ENCODE data around the gene LILRB3.
"Not testable (repeated sequence)": the region's sequence is repeated elsewhere in the genome, so short reads cannot be mapped to it uniquely, and the experiment has no call there.

Gene LILRB3

GRCh38 chr19:54222474-54223276 is at the start of gene LILRB3:
Gene LILRB3 (minus strand): TSS chr19:54223007. CDS start chr19:54222976, 31 bp downstream.
- DNase-seq, result not testable (repeated sequence)

- DNase-seq, result not testable (repeated sequence)
These were observed 49.4 kb upstream of the LILRB3 start for GRCh38 chr19:54272181-54272580.

- DNase-seq, result not testable (repeated sequence)
These were observed 48.8 kb upstream of the LILRB3 start for GRCh38 chr19:54271587-54271986.

- DNase-seq, result no peak
These were observed 48.3 kb upstream of the LILRB3 start for GRCh38 chr19:54271106-54271505.

- no peak for DNase-seq
These were observed 46.1 kb upstream of the LILRB3 start for GRCh38 chr19:54268936-54269335.

GRCh38 chr19:54266133-54266532 is 43.3 kb upstream of the LILRB3 start:
- DNase-seq, result peak; percentile 5

- DNase-seq, result no peak
These were observed 39.7 kb upstream of the LILRB3 start for GRCh38 chr19:54262470-54262869.

- no peak for DNase-seq
These were observed 39.3 kb upstream of the LILRB3 start for GRCh38 chr19:54262066-54262465.

DNA sequence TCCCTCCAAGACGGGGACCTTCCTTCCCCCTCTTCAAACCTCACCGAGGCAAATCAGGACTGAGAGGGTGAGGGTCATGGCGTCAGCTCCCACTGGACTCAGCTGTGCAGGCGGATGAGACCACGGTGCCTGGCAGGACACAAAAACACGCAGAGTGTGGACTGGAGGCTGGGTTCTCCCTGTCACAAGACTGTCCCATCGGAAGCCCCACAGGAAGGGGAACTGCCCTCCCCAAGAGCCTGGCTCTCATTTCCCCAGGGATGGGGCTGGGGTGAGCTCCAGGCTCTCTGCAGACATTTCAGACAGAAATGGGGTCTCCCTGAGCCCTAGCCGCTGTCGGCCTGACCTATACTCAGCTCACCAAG is 34.3 kb upstream of the LILRB3 start, which contains the start of gene LILRB5:
LILRB5 (minus strand) TSS at position 158 of the 365 bp plus-strand sequence; CDS start at position 78, 80 bp downstream.
- no peak for DNase-seq

DNA sequence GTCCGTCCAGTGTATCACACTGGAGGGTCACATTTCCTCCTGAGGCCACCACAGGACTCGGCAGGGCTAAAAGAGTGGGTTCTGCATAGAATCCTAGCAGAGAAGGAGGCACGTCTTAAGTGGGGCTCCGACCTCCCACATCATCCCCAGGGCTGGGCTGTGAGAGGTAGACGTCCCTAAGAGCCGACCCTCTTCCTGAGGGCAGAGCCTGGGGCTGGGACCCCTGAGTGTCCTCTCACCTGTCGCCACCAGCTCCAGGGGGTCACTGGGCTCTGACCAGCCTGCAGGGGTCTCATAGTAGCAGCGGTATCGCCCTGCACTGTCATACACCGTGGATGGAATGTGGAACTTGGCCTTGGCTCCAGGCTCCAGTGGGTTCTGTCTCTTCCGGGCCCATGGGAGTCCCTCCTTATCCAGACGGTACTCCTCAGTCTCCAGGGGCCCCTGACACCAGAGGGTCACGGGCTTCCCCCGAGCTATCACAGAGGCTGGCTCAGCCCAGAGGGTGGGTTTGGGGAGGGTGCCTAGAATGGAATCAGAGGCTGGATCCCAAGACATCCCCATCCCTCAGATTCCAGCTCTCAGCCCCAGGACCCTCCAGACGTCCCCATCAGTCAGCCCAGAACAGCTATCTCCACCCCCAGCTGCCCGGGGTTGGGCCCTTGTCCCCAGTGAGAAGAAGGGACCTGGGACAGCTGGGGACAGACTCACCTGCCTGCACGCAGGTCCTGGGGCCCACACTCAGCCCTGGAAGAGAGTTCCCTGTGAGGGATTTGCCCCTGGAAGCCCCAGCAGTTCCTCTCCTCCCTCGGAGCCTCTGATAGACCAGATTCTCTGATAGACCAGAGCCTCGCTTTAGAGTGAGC is 33.7 kb upstream of the LILRB3 start:
- DNase-seq, result no peak

DNA sequence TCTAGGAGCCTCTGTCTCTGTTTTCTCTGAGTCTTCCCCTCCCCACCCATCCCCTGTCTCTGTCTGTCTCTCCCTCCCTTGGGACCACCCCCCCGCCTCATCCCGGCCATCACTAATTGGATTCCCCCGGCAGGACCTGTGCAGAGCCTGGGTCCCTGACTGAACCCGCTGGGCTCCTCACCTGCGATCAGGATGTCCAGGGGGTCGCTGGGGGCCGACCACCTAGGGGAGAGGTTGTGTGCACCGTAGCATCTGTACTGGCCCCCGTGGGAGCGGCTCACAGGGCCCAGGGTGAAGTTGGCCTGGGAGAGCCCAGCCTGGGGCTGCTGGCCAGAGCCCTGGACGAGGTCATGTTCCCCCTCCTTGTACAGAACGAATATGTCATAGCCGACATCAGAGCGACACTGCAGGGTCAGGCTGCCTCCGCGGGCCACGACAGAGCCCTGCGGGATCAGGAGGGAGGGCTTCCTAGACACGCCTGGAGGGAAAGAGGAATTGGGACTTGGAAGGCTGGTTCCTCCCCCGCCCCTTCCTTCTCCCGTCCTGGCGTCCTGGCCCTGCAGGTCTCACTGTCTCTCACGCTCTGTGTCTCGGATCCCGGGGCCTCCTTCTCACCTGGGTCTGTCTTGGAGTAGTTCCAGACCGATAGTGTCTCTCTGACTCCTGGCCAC is 32.4 kb upstream of the LILRB3 start:
- DNase-seq, result no peak

DNA sequence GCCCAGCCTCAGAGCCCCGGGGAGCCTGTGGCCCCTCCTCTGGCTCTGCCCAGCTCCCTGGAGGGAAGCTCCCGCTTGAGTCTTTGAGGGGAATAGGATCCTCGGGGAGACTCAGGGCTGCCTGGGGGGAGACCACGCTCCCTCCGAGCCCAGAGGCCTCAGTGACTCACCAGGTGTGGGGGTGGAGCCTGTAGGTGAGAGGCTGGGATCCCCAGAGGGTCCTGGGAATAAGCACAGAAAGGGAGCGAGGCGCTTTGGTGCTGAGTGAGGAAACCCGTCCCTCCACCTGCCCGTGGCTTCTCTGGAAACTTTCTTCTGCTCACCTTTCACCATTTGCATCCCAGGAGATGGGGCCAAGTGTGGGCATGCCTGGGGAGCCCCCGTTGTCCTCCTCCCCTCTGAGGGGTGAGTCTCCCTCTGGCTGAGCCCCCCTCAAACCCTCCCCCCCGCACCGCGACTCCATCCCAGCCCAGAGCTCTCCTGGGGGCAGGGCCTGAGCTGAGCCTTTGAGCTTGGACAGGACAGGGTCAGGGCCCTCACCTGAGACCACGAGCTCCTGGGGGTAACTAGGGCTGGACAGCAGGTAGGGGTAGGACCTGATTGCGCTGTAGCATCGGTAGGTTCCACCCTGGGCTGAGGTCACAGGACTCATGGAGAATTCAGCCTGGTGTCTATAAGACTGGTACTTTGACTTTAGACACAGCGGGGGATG is 31.5 kb upstream of the LILRB3 start:
- DNase-seq, result no peak

DNA sequence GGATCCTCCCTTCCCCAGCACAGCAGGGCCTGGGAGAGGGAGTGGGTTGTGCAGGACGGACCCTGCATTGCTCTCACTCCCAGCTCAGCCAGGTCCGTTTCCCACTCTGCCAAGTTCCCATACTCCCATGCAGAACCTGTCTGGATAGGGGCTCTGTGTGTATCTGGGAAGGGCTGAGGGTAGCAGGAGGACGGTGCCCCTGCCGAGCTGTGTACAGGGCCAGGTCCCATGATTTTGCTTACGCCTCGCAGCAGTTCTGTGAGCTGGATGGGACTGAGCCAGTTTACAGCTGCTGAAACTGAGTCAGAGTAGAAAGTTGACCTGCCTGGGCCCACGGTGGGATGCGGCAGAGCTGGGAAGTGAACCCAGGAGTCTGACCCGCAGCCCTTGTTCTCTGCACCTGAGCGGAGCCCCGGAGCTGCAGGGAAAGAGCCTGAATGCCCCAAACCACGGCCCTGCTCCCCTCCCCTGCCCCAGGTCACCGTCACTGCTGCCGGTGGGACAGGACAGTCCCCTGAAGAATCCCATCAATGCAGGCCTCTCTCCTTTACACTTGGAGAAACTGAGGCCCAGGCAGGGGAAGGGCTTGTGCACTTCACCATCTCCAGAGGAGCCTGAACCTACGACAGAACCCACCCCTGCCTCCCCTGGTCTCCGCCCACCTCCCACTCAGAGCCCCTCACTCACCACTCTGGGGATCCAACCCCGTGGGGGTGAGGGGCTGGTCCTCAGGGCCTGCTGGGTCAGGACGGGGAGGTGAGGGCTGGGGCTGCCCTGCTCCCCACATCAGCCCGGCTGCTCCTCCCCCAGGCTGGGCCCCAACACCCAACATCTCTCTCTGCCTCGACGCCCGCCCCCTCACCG is 30.8 kb upstream of the LILRB3 start:
- no peak for DNase-seq

- no peak for DNase-seq
These were observed 30.0 kb upstream of the LILRB3 start for GRCh38 chr19:54252845-54253244.

GRCh38 chr19:54252243-54252642 is 29.4 kb upstream of the LILRB3 start:
- DNase-seq, result no peak

DNA sequence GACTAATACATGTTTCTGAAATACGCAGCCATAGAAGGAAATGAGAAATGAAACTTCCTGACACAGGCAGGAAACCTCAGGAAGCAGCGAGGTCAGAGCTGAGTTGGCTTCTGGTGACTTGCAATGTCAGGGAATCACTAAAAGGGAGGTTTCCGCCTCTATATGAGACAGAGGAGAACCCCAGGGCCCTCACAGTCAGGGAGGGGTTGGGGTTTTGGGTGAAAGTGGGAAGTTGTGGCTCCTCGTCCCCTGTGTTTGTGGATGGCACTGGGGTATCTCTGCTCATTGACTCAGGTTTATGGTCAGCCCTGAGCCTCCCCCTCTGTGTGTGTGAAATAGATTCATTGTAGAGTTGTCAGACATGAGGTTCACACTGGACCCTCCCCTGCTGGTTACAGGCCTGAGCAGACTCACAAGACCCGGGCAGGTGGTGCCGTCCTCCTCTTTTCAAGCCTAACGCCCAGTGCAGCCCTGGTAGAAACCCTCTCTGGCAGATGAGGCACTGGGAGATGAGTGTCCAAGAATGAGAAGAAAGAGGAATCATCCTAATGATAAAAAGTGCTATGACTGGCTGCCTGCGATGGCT is 25.3 kb upstream of the LILRB3 start:
- DNase-seq, result no peak

DNA sequence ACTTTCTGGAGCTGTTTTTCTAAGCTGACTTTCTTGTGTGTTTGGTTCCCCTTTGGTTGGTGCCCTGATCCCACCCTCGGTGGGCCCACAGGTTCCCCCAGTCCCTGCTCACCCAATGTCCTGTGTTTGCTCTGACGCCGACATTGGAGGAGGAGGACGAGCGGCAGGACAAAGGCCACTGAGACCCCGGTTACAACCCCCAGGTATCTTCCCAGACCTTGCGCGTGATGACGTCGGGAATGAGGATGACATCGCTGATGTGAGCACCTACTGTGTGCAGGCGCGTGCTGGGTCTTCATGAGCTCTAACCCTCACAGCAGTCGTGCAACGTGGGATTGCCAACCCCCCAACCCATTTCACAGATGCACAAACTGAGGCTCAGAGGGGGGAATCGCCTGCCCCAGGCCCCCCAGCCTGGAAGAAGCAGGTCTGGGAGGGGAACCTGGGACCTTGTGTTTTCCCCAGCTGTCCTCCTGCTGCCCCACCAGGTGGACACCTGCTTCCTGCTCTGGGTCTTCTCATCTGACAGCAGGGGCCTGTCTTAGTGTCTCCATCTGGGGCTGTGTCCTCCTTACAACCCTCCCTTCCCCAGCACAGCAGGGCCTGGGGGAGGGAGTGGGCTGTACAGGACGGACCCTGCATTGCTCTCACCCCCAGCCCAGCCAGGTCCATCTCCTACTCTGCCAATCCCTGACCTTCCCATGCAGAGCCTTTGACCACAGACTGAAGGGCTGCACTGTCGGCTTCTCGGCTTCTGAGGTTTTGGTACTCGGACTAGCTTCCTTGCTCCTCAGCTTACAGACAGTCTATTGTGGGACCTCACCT is 24.5 kb upstream of the LILRB3 start:
- DNase-seq, result no peak

DNA sequence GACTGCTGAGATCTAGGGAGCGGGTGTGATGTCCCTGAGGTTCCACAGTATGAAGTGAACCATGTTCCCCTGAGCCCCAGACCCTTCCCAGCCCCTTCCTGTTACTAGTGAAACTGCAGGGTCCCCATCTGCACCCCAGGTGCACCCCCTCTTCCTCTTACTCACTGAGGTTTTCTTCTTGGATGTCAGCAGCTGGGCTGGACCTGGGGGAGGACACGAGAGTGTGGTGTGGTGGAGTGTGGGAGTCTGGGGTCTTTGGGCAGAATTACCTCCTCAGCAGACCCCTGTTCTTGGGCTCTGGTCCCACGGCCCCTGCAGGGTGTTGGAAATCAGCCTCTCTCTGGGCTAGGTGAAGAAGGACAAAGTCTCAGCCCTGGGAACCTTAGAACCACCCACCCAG is 23.1 kb upstream of the LILRB3 start:
- no peak for DNase-seq

- DNase-seq, result not testable (repeated sequence)
These were observed 21.0 kb upstream of the LILRB3 start for GRCh38 chr19:54243809-54244208.

- not testable (repeated sequence) for DNase-seq
These were observed 19.8 kb upstream of the LILRB3 start, which contains the start of gene LILRA6 for GRCh38 chr19:54242646-54243045. Gene LILRA6 (minus strand): TSS chr19:54242790.
